ENCODE results near the gene TRIM52.

DNA sequence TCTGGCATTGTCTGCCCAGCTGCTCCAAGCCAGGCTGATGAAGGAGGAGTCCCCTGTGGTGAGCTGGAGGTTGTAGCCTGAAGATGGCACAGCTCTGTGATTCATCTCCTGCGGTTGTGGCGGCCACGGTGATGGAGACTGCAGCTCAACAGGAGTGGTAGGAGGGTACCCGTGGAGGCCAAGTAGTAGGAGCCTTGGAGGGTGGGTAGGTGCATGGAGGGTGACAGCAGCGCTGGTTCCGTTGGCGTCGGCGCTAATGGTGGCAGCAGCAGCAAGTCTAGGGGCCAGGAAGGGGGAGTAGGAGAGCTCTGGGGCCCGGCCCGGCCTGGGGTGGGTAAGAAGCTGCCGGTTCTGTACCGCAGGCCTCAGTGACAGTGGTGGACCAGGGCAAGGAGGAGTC lies 22.4 kb upstream of the TRIM52 start:
- TF ChIP-seq ZNF501 (CRISPR knock-in tag; IDR thresholded peaks at IDR 0.05) (no peak), CEBPB (IDR thresholded peaks at IDR 0.05; ENCODE audit: borderline replicate concordance, low read depth, low read length) (no peak), CHD2 (IDR thresholded peaks at IDR 0.05; ENCODE audit: low read depth, low read length) (no peak), ZBTB21 (CRISPR knock-in tag; IDR thresholded peaks at IDR 0.05) (no peak), NR2F6 (IDR thresholded peaks at IDR 0.05) (no peak), NR2F6 (CRISPR knock-in tag; IDR thresholded peaks at IDR 0.05) (no peak), TGIF2 (CRISPR knock-in tag; IDR thresholded peaks at IDR 0.05) (no peak)
- TF ChIP-seq, protein P1, sequence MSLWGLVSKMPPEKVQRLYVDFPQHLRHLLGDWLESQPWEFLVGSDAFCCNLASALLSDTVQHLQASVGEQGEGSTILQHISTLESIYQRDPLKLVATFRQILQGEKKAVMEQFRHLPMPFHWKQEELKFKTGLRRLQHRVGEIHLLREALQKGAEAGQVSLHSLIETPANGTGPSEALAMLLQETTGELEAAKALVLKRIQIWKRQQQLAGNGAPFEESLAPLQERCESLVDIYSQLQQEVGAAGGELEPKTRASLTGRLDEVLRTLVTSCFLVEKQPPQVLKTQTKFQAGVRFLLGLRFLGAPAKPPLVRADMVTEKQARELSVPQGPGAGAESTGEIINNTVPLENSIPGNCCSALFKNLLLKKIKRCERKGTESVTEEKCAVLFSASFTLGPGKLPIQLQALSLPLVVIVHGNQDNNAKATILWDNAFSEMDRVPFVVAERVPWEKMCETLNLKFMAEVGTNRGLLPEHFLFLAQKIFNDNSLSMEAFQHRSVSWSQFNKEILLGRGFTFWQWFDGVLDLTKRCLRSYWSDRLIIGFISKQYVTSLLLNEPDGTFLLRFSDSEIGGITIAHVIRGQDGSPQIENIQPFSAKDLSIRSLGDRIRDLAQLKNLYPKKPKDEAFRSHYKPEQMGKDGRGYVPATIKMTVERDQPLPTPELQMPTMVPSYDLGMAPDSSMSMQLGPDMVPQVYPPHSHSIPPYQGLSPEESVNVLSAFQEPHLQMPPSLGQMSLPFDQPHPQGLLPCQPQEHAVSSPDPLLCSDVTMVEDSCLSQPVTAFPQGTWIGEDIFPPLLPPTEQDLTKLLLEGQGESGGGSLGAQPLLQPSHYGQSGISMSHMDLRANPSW (CRISPR knock-in tag; IDR thresholded peaks at IDR 0.05; ENCODE audit: borderline replicate concordance), result no peak
- TF ChIP-seq, protein P2, sequence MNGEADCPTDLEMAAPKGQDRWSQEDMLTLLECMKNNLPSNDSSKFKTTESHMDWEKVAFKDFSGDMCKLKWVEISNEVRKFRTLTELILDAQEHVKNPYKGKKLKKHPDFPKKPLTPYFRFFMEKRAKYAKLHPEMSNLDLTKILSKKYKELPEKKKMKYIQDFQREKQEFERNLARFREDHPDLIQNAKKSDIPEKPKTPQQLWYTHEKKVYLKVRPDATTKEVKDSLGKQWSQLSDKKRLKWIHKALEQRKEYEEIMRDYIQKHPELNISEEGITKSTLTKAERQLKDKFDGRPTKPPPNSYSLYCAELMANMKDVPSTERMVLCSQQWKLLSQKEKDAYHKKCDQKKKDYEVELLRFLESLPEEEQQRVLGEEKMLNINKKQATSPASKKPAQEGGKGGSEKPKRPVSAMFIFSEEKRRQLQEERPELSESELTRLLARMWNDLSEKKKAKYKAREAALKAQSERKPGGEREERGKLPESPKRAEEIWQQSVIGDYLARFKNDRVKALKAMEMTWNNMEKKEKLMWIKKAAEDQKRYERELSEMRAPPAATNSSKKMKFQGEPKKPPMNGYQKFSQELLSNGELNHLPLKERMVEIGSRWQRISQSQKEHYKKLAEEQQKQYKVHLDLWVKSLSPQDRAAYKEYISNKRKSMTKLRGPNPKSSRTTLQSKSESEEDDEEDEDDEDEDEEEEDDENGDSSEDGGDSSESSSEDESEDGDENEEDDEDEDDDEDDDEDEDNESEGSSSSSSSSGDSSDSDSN (CRISPR knock-in tag; IDR thresholded peaks at IDR 0.05), result no peak

Data from HepG2 (cell line).